C4-2B (cell line): Measurements from ENCODE around the gene BCO1.
"Not testable (repeated sequence)": the region's sequence is repeated elsewhere in the genome, so short reads cannot be mapped to it uniquely, and the experiment has no call there.

Experiments used
- ZFX ChIP-seq: fragments of 450-650 bp; IDR thresholded peaks from 2 replicates; pipeline ENCODE4 v1.6.1; 2017
- TF ChIP-seq, protein P1 (sequence below): fragments of 450-650 bp; conservative IDR thresholded peaks from 2 replicates; pipeline ENCODE4 v1.5.1; 2017; ENCODE audit warnings: mild to moderate bottlenecking

DNA sequence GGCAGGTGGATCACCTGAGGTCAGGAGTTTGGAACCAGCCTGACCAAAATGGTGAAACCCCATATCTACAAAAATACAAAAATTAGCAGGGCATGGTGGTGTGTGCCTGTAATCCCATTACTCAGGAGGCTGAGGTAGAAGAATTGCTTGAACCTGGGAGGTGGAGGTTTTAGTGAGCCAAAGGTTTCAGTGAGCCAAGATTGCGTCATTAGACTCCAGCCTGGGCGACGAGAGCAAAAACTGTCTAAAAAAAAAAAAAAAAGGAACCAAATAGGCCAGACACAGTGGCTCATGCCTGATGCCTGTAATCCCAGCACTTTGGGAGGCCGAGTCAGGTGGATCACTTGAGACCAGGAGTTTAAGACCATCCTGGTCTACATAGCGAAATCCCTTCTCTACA lies 12.8 kb upstream of the BCO1 start:
- TF ChIP-seq, protein P1, sequence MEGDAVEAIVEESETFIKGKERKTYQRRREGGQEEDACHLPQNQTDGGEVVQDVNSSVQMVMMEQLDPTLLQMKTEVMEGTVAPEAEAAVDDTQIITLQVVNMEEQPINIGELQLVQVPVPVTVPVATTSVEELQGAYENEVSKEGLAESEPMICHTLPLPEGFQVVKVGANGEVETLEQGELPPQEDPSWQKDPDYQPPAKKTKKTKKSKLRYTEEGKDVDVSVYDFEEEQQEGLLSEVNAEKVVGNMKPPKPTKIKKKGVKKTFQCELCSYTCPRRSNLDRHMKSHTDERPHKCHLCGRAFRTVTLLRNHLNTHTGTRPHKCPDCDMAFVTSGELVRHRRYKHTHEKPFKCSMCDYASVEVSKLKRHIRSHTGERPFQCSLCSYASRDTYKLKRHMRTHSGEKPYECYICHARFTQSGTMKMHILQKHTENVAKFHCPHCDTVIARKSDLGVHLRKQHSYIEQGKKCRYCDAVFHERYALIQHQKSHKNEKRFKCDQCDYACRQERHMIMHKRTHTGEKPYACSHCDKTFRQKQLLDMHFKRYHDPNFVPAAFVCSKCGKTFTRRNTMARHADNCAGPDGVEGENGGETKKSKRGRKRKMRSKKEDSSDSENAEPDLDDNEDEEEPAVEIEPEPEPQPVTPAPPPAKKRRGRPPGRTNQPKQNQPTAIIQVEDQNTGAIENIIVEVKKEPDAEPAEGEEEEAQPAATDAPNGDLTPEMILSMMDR = not testable (repeated sequence)
- not testable (repeated sequence) for TF ChIP-seq ZFX
